Forelimb muscle (tissue), 1 donor: Measurements from ENCODE around the gene EVL. TPM values are rescaled to one million over a fixed set of nuclear protein-coding genes. Genes with fewer than 3 reads are reported as not detected.

Experiments
- DNase-seq: peaks from one replicate; pipeline ENCODE4 v3.0.0-alpha.2; 2013; ENCODE audit warnings: low read depth
- polyA plus RNA-seq: library from polyadenylated mRNA; unstranded; fragments of 120-200 nt; gene quantifications from one replicate; pipeline ENCODE4 v1.2.1, GENCODE V29; 2013; ENCODE audit not compliant: insufficient read length

The EVL gene
- polyA plus RNA-seq, 1 donor: 59.9 TPM

DNA sequence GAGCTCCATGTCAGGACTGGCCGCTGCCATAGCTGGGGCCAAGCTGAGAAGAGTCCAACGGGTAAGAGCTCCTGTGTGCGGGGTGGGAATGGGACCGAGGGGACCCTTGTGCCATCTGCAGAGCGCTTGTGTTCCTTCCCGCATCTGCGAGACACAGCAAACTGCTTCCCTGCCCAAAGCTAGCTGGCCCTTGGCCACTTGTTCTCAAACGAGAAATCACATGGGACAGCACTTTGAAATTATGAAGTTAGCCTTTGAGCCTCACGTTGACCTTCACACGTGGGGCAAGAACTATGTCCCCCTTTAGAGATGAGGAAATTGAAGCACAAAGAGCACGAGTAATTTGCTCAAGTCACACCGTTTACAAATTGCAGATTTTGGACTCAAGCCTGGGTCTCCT is 63.5 kb downstream of the EVL start:
- no peak for DNase-seq

- DNase-seq: no peak
Observed at GRCh38 chr14:100129161-100129589, 64.0 kb downstream of the EVL start.

DNA sequence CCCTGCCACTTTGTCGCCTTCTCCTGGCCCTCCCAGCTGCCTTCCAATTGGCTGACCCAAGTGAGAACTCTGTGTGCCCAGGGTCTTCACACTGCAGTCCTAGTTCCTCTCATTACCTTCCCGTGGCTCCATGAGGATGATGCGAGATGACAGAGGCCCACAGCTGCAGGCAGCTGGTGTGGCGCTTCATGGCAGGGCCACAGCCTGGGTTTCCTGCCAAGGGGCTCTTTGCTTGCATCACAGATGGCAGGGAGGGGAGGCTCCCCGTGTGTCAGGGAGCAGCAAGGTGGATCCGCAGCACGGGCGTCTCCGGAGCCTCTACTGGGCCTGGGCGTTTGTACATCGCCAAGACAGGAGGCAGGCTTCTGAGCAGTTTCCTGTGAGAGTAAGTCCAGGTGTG is 65.3 kb downstream of the EVL start:
- DNase-seq: no peak

DNA sequence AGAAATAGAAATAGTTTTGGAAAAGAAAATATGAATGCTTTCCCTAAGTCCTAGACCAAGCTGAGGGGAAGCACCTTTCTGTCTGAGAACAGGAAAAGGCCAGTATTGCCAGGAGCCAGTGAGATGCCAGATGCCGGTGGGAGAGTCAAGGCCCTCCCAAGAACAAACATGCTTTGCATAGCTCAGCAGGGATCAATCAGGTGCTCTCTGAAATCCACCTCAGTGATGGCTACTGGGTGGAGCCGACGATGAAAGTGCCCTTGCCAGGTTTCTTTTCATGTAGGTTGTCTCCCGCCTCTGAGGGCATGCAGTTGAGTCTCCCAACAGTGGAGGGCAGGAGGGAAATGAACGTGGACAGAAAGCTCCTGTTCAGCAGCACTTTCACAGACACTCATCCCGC is 66.0 kb downstream of the EVL start:
- no peak for DNase-seq

GRCh38 chr14:100132161-100132902 is 67.1 kb downstream of the EVL start:
- DNase-seq: no peak

DNA sequence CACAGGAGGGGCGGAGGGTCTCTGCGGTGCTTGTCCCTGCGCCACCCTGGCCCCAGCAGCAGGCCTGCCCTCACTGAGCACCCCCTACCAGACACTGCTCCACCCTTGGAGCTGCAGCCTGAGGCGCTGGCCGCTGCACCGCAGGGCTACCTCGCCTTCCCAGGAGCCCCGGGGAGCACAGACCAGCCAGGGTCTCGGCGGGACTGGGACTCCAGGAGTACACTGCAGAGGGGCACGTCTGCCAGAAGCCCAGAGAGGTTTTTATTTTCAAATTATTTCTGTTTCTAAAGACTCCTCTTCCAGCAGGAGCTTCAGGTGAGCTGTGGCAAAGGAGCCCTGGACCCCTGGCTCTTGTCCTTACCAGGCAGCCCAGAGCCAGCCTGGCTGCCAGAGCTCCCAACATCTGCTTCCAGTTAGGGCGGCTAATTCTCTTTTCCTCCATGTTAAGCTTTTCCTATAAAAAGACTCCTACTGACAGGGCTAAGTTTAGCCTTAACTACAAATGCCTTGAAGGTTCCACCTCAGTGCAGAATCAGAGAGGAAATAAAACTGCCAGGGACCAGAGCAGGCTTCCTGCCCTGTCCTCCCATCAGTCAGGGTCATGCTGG is 67.8 kb downstream of the EVL start:
- DNase-seq: no peak

- DNase-seq: no peak
Observed at GRCh38 chr14:100134586-100134985, 69.4 kb downstream of the EVL start.

- no peak for DNase-seq
Observed at GRCh38 chr14:100135073-100135472, 69.9 kb downstream of the EVL start.

DNA sequence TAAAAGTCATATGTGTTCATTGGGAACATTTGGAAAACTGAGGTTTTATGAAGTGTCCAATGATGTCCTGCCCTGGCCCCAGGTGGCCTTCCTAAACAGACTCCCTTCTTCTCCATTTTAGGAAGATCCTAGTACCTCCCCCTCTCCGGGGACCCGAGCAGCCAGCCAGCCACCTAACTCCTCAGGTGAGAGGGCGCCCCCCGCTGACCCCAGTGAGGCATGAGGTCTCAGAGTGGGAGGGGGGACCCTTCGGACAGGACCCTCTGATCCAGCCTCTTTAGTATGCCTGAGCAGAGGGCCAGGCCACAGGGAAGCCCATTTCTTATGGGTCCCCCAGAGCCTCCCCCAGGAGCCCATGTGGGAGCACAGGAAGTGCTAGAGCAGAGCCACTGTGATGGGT is 70.6 kb downstream of the EVL start:
- DNase-seq: no peak

- no peak for DNase-seq
Observed at GRCh38 chr14:100137173-100137572, 72.0 kb downstream of the EVL start.

DNA sequence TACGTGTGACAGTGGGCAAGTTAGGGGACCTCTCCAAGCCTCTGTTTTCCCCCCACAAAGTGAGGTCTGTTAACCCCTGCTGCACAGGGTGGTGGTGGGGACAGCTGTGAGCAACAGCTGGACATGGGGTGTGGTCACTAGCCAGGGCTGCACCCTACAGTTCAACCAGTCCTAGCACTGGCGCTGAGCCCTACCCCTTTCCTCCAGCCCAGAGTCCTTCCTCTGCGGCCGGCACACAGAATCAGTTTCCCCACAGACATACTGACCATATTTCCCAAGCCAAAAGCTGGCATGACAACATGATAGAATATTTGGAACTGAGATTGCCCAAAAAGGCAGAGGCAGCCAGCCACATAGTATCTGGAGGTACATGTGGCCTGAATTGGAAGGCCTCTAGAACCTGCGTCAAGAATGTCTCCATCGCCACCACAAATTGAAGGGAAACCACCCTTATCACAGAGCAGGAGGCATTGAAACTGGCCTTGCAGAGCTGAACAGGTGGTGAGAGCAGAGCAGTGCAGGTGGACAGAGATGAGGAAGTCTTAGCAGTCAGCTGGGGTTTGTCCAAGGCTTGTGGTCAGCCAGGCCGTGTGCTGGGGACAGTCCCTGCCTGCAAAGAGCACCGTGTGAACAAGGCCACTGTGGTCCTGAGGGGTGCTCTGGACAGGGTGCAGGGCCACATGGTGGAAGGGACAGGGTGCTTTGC is 73.0 kb downstream of the EVL start:
- no peak for DNase-seq

DNA sequence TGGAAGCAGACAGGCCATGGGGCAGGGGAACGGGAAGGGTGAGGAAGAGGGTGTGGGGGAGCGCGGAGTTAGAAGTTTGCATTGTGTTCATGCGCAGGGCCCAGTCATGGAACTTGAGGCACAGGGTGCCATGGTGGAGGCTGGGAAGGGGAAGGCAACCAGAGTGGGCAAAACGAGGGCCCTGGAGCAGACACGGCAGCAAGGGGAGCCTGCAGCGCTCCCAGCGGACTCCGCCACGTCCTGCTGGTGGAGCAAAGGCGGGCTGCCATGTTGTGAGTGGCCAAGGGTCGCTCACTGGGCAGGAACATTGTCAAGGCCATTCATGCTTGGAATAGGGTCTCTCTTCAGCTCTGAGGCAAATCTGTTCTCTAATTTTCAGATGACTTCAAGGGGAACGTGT is 73.7 kb downstream of the EVL start:
- DNase-seq: no peak

DNA sequence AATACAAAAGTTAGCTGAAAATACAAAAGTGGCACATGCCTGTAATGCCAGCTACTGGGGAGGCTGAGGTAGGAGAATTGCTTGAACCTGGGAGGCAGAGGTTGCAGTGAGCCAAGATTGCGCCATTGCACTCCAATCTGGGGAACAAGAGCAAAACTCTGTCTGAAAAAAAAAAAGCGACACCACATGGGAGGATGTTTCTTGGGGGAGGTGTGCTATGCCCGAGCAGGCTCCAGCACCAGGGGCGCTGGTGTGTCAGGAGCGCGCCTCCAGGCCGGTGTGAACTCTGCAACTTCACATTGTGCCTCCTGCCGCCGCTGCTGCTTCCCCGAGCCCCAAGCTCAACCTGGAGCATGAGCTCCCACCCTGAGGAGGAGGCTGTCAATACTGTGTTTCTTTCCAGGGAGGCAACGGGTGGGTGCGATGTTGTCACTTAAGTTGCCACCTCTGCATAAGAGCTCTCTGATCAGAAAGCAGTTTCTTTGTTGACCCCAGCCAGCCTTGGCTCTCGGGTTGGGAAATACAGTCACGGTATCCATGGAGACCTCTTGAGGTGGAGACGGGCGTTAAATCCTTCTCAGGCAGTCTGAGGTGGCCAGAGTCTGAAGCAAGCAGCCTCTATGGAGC is 75.3 kb downstream of the EVL start:
- no peak for DNase-seq

DNA sequence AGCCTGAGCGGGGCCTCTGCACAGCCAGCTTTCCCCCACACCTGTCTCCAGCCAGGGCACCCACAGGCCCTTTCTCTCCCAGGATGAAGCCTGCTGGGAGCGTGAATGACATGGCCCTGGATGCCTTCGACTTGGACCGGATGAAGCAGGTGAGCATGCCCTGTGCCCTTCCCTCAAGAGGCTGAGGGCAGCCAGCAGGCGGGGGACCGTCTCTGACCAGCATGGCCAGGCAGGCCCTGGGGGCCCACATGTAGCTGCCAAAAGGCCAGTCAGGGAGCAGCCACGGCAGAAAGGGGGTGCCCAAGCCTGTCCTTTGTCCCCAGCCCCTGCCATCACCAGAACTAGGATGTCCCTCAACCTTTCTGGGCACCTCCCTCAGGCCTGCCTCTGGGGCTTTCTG is 75.9 kb downstream of the EVL start:
- DNase-seq: no peak

DNA sequence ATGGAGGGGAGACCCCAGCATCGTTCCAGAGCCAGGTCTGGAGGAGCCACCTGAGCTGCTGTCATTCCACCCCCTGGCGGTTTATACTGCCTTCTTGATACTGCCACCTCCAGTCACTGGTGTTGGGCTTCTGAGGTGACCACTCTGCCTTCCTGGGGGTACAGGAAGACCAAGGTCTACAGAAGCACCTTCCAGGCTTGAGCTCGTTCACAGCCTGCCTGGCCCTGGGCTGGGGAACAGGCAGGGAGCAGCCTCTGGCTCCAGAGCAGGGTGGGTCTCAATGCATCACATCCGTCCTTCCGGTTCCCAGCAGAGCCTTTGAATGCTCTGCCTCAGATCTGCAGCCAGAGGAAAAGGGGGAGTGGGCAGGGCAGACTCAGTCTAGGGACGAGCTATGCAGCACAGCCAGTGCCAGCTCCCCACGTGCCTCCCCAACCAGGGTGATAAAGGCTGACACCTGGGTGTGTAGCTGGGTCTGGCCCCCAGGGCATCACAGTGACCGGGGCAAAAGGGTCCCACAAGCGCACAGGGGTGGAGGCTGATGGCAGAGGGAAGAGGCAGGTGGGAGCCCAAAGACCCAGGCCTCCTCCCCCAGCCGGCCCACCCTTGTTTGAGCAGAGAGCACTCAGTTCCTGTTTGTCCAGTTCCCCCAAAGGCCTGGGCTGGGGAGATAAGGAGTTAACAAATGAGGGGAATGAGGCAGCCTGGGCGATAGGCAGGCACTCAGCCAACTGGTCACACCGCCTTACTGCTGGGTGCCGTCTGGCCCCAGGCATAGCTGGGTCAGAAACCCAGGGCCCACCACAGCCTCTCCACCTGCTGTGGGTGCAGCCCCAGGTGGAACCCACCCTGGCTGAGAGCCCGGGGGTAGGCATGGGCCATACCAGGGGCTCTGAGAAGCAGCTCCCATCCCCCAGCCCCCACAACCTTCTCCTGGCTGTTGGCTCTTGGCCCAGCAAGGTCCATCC is 77.1 kb downstream of the EVL start:
- no peak for DNase-seq

DNA sequence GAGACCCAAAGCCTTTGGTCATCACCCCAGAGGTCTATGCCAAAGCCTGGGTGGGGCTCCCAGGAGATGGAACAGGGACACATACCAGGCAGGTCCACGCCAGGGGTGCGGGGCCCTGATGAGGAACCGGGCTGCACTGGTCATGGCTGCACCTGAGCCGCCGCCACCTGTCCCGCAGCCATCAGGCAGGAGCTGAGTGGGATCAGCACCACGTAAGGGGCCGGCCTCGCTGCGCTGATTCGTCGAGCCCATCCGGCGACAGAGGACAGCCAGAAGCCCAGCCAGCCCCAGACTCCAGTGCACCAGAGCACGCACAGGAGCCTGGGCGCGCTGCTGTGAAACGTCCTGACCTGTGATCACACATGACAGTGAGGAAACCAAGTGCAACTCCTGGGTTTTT is 78.3 kb downstream of the EVL start:
- no peak for DNase-seq

- DNase-seq: no peak
Observed at GRCh38 chr14:100143934-100144333, 78.7 kb downstream of the EVL start.

DNA sequence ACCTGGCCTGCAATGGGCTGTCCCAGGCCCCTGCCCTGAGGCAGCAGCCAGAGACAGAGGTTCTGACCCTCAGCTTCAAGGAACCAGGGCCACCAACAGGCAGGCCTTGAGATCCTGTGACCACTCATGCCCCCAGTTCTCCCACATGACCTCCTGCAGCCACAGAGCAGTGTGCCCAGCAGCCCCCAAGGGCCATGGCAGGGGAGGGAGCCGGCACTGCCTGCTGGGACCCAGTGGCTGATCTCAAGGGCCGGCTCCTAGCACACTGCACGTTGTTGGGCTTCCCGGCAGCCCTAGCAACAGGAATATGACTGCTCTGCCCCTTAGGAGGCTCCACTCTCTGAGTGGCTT is 79.4 kb downstream of the EVL start:
- DNase-seq: no peak

DNA sequence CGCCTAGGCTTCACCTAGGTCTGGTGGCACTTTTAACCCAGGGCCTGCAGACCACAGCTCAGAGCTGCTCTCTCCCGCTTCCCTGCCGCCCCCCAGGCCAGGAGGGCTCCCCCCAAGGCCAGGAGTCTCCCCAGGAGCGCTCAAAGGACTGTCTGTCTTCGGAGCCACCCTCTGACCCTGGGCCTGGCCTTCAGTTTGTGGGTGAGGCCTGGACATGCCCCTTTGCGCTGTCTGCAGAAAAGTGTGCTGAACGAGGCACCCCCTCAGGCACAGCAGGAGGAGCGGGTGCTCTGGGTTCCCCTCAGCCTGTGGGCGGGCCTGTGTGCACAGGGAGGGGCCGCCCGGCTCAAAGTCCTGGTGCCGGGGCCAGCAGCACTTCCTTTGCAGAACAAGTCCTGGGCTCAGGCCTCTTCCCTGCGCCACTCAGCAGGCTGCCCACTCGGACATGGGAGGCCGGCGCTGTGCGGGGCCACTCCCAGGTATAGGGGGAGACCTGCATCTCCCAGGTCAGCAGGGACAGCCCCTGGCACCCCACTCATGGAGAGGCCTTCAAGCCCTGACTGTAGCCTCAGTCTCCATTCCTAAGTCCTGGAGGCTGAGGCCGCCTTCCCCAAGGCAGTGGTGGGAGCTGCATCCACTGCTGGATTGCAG is 79.9 kb downstream of the EVL start:
- no peak for DNase-seq

GRCh38 chr14:100145682-100146464 is 80.7 kb downstream of the EVL start:
- no peak for DNase-seq
